Osteoblast (primary cell): ENCODE results near the gene NUTM2F. TPM values are rescaled to one million over a fixed set of nuclear protein-coding genes. Genes with fewer than 3 reads are reported as not detected.
"Not testable (repeated sequence)": the region's sequence is repeated elsewhere in the genome, so short reads cannot be mapped to it uniquely, and the experiment has no call there.

Experiments
- DNase-seq: peaks from one replicate; pipeline ENCODE4 v3.0.0; 2011; ENCODE audit warnings: low spot score, mixed read lengths; ENCODE audit not compliant: insufficient read length; ENCODE audit errors: missing footprints
- H2AFZ ChIP-seq: 2 replicates; pipeline ENCODE4 v1.6.0; 2011; ENCODE audit warnings: mild to moderate bottlenecking, low read length
- H3K27ac ChIP-seq: 2 replicates; pipeline ENCODE4 v1.5.1; 2011; ENCODE audit warnings: mild to moderate bottlenecking, low read depth, low read length, moderate library complexity
- H3K27me3 ChIP-seq: 2 replicates; pipeline ENCODE4 v1.6.0; 2012; ENCODE audit warnings: mild to moderate bottlenecking, control low read depth, inconsistent platforms, low read length, moderate library complexity; ENCODE audit not compliant: insufficient read depth
- H3K36me3 ChIP-seq: 2 replicates; pipeline ENCODE4 v1.5.1; 2011; ENCODE audit warnings: mild to moderate bottlenecking, low read length, control low read depth, moderate library complexity; ENCODE audit not compliant: insufficient read depth
- H3K4me1 ChIP-seq: 2 replicates; pipeline ENCODE4 v1.5.1; 2011; ENCODE audit warnings: mild to moderate bottlenecking, low read length, control low read depth, moderate library complexity; ENCODE audit not compliant: insufficient read depth
- H3K4me2 ChIP-seq: 2 replicates; pipeline ENCODE4 v1.6.0; 2011; ENCODE audit warnings: mild to moderate bottlenecking, low read length; ENCODE audit not compliant: insufficient read depth
- H3K4me3 ChIP-seq: fragments of 200-600 bp; sonication (generic); 3 replicates; pipeline ENCODE4 v1.5.1; 2012; ENCODE audit warnings: mild to moderate bottlenecking, low read length, inconsistent platforms; ENCODE audit not compliant: insufficient read depth
- H3K79me2 ChIP-seq: 2 replicates; pipeline ENCODE4 v1.6.0; 2012; ENCODE audit warnings: mild to moderate bottlenecking, low read length, control low read depth, inconsistent platforms; ENCODE audit not compliant: insufficient read depth
- H3K9me3 ChIP-seq: 2 replicates; pipeline ENCODE4 v1.5.1; 2011; ENCODE audit warnings: low read depth, low read length, control low read depth
- H4K20me1 ChIP-seq: 2 replicates; pipeline ENCODE4 v1.6.0; 2012; ENCODE audit warnings: mild to moderate bottlenecking, low read length, control low read depth; ENCODE audit not compliant: insufficient read depth
- total RNA-seq: library from RNA; depleted of rRNA; stranded (reverse); fragments of >200 nt; gene quantifications from 2 replicates; pipeline ENCODE4 v1.2.3, GENCODE V29; 2012
- TF ChIP-seq, protein P1 (sequence below): IDR thresholded peaks from 2 replicates; pipeline ENCODE4 v1.5.1; 2011; ENCODE audit warnings: mild to moderate bottlenecking, low read depth, low read length, moderate library complexity; ENCODE audit errors: extremely low read depth

NUTM2F gene
- total RNA-seq, 1 donor: not detected

GRCh38 chr9:94322342-94322940, 6.0 kb downstream of the NUTM2F start:
- H3K9me3 ChIP-seq, H4K20me1 ChIP-seq, H3K4me2 ChIP-seq, H3K36me3 ChIP-seq, H3K4me1 ChIP-seq, H2AFZ ChIP-seq, DNase-seq, H3K79me2 ChIP-seq, H3K4me3 ChIP-seq, H3K27ac ChIP-seq, H3K27me3 ChIP-seq: not testable (repeated sequence)

DNA sequence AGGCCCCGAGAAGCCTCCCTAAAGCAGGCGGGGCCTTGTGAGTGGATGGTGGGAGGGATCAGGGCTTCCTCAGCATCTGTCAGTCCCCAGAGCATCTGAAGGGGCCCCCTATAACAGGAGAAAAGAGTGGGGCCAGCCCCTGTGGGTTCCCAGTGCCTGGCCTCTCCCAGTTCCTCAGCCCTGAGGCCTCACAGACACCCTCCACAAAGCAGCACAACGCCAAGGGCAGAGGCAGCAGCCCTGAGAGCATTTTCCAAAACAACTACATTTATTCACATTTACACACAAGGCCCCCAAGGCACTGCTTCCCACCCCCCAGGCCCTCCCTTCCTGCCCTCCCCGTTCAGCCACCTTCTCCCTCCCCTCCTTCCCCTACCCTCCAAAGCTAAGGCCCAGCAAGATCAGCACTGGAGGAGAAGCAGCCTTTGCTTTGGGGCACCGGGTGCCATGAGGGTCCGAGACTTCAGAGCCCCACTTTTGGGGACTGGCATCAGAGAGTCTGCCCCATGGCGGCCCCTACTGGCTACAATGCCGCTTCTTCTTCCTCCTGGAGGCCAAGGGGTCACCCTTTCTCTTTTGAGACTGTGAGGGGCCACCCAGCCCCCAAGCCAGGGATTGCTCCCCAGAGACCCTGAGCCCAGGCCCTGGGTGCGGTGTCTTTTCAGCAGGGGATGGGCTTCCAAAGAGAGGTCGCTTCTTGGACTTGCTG, 10.3 kb downstream of the NUTM2F start:
- H3K9me3 ChIP-seq: not testable (repeated sequence)

GRCh38 chr9:94316236-94316635, 12.2 kb downstream of the NUTM2F start:
- H3K4me1 ChIP-seq, H3K36me3 ChIP-seq: not testable (repeated sequence)

More for the DNA sequence above, 10.3 kb downstream of the NUTM2F start:
- not testable (repeated sequence) for H3K27me3 ChIP-seq, H2AFZ ChIP-seq, H4K20me1 ChIP-seq, H3K27ac ChIP-seq, H3K4me1 ChIP-seq, DNase-seq, H3K79me2 ChIP-seq, H3K36me3 ChIP-seq, H3K4me2 ChIP-seq, H3K4me3 ChIP-seq

GRCh38 chr9:94315034-94315984, 13.1 kb downstream of the NUTM2F start:
- H3K36me3 ChIP-seq, H2AFZ ChIP-seq, H3K27ac ChIP-seq: not testable (repeated sequence)

More at GRCh38 chr9:94316236-94316635, 12.2 kb downstream of the NUTM2F start:
- DNase-seq, H3K27me3 ChIP-seq, H4K20me1 ChIP-seq, H3K79me2 ChIP-seq, H2AFZ ChIP-seq, H3K27ac ChIP-seq, H3K4me3 ChIP-seq, H3K9me3 ChIP-seq, H3K4me2 ChIP-seq: not testable (repeated sequence)

GRCh38 chr9:94303321-94303720, 25.1 kb downstream of the NUTM2F start:
- H3K4me3 ChIP-seq: no peak overlapping the region
- TF ChIP-seq, protein P1, sequence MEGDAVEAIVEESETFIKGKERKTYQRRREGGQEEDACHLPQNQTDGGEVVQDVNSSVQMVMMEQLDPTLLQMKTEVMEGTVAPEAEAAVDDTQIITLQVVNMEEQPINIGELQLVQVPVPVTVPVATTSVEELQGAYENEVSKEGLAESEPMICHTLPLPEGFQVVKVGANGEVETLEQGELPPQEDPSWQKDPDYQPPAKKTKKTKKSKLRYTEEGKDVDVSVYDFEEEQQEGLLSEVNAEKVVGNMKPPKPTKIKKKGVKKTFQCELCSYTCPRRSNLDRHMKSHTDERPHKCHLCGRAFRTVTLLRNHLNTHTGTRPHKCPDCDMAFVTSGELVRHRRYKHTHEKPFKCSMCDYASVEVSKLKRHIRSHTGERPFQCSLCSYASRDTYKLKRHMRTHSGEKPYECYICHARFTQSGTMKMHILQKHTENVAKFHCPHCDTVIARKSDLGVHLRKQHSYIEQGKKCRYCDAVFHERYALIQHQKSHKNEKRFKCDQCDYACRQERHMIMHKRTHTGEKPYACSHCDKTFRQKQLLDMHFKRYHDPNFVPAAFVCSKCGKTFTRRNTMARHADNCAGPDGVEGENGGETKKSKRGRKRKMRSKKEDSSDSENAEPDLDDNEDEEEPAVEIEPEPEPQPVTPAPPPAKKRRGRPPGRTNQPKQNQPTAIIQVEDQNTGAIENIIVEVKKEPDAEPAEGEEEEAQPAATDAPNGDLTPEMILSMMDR: no peak
- H3K9me3 ChIP-seq: no peaks in the 10 kb centered on the region
- no peaks in the 10 kb centered on the region for H4K20me1 ChIP-seq
- no peaks in the 10 kb centered on the region for H3K4me1 ChIP-seq
- H2AFZ ChIP-seq: no peak overlapping the region
- no peak overlapping the region for H3K27ac ChIP-seq
- H3K4me2 ChIP-seq: no peak overlapping the region
- H3K79me2 ChIP-seq: no peaks in the 10 kb centered on the region
- no peaks in the 10 kb centered on the region for H3K27me3 ChIP-seq
- H3K36me3 ChIP-seq: no peaks in the 10 kb centered on the region
- no peak for DNase-seq

More at GRCh38 chr9:94315034-94315984, 13.1 kb downstream of the NUTM2F start:
- H3K79me2 ChIP-seq, H3K9me3 ChIP-seq, DNase-seq, H4K20me1 ChIP-seq, H3K27me3 ChIP-seq, H3K4me1 ChIP-seq, H3K4me3 ChIP-seq, H3K4me2 ChIP-seq: not testable (repeated sequence)
